GM10266 (cell line): Measurements from ENCODE around the gene PPP1R1C.

Experiments
- DNase-seq: peaks from one replicate; pipeline ENCODE4 v3.0.0; 2012; ENCODE audit errors: extremely low spot score
- CTCF ChIP-seq: IDR thresholded peaks from 2 replicates; pipeline ENCODE4 v1.5.1; 2012; ENCODE audit warnings: mild to moderate bottlenecking, low read depth; ENCODE audit not compliant: control insufficient read depth, insufficient read depth; ENCODE audit errors: missing control alignments

PPP1R1C gene

GRCh38 chr2:181998891-181999654 is 13.4 kb downstream of the PPP1R1C start:
- DNase-seq = no peak
- no peak for TF ChIP-seq CTCF

GRCh38 chr2:181999911-182000310 is 14.3 kb downstream of the PPP1R1C start:
- DNase-seq = no peak
- no peak for TF ChIP-seq CTCF

- TF ChIP-seq CTCF = no peak
- no peak for DNase-seq
Observed at GRCh38 chr2:182004945-182005520, 19.4 kb downstream of the PPP1R1C start.

- no peak for TF ChIP-seq CTCF
- no peak for DNase-seq
Observed at GRCh38 chr2:182006595-182007341, 21.1 kb downstream of the PPP1R1C start.

- TF ChIP-seq CTCF = no peak
- no peak for DNase-seq
Observed at GRCh38 chr2:182014284-182014683, 28.6 kb downstream of the PPP1R1C start.

- no peak for DNase-seq
- no peak for TF ChIP-seq CTCF
Observed at GRCh38 chr2:182015334-182016109, 29.9 kb downstream of the PPP1R1C start.

- no peak for DNase-seq
- TF ChIP-seq CTCF = no peak
Observed at GRCh38 chr2:182018218-182018617, 32.6 kb downstream of the PPP1R1C start.
